GM13976 (cell line): ENCODE results near the gene SLC25A51.

Source experiments
- DNase-seq: peaks from one replicate; pipeline ENCODE4 v3.0.0; 2012; ENCODE audit warnings: low spot score
- CTCF ChIP-seq: IDR thresholded peaks from 2 replicates; pipeline ENCODE4 v1.5.1; 2012; ENCODE audit warnings: borderline replicate concordance, mild to moderate bottlenecking; ENCODE audit not compliant: insufficient read depth; ENCODE audit errors: extremely low read depth, missing control alignments, control extremely low read depth
- in situ Hi-C: fragments of 300-500 bp; cut with MboI; formaldehyde crosslinking; loops from one replicate; pipeline ENCODE4 v1.12.0; 2022; ENCODE audit warnings: low sequenced_read_pairs, mixed read lengths, inconsistent platforms; ENCODE audit not compliant: unreplicated experiment

SLC25A51 gene

DNA sequence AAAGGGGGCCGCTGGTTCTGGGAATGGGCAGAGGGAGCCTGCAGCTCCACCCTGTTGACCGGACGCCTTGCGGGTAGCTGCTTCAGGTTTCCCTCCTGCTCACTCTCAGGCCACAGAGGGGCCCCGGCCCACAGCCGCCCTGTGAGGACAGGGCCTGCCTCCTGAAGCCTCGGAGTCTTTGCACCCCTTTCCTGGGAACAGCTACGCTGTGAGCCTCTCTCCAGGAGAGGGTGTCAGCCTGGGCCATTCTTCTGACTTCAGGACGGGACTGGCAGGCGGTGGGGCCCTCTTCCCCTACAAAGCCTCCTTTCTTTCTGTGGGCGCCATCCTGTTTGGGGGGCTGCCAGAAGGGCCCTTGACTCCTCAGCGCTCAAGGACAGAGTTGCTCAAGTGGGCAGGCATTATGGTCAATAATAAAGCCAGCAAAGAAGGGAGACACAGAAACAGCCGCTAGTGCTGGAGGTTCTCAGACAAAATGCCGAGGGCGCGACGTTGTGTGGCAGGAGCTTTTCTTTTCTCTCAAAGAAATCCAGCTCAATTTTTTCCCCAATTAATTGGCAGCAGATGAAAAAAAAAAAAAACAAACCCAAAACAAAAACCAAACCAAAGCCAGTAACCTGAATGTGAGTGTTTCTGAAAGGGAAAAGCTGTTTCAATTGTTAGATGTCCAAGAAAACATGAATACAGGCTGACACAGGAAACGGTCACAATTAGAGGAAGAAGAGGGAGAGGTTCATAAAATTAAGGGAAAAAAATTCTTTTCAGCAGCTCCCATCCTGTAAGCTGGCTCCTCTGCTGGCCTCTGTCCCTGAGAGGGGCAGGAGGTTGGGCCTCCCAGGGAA is 12.8 kb upstream of the SLC25A51 start:
- no peak for TF ChIP-seq CTCF
- no peak for DNase-seq
- in situ Hi-C loops: loop anchor here (10.0 kb wide), 1 partner anchor 248 kb away; no protein-coding TSS in a partner anchor

GRCh38 chr9:37915911-37916470 is 12.1 kb upstream of the SLC25A51 start:
- in situ Hi-C loops: loop anchor here (10.0 kb wide), 1 partner anchor 249 kb away; no protein-coding TSS in a partner anchor
- DNase-seq: no peak
- no peak for TF ChIP-seq CTCF

DNA sequence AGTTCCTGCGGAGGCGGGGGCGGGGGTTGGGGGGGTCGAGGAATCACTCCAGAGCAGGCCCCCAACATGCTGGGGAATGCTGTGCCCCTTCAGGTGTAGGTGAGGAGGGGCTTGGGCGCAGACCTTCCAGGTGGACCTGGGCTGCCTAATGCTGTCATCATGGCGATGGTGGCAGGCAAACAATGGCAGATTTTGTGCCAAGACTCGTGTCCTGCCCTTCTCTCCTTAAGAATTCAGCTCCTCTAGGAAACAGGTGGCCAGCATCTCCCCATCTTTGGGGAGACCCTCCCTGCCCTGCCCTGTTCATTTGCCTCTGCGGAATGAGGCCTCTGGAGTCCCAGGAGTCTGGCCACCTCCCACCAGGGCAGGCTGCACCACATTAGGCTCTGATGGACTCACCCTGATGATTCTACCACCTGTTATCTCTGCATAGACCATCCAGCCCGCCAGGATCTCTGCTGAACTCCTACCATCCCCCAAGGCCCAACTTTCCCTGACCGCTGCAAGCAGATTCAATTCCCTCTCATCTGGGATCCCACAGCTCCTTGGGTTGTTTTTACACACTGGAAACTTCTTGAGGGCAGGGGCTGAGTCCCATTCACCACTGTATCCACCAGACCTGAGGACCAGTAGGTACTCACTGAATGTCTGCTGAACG is 10.9 kb upstream of the SLC25A51 start:
- no peak for TF ChIP-seq CTCF
- in situ Hi-C loops: loop anchor here (5.0 to 10.0 kb wide), 2 partner anchors 157 to 250 kb away; no protein-coding TSS in a partner anchor
- no peak for DNase-seq

GRCh38 chr9:37914154-37914551 is 10.2 kb upstream of the SLC25A51 start:
- DNase-seq: no peak
- no peak for TF ChIP-seq CTCF
- in situ Hi-C loops: loop anchor here (5.0 to 10.0 kb wide), 2 partner anchors 158 to 251 kb away; no protein-coding TSS in a partner anchor

GRCh38 chr9:37913480-37914153 is 9.7 kb upstream of the SLC25A51 start:
- DNase-seq: peak; percentile 86
- in situ Hi-C loops: loop anchor here (5.0 to 10.0 kb wide), 2 partner anchors 159 to 251 kb away; no protein-coding TSS in a partner anchor
- peak; percentile 93 for TF ChIP-seq CTCF

GRCh38 chr9:37911271-37911681 is 7.3 kb upstream of the SLC25A51 start:
- no peak for DNase-seq
- no peak for TF ChIP-seq CTCF
- in situ Hi-C loops: loop anchor here (5.0 to 10.0 kb wide), 2 partner anchors 161 to 254 kb away; no protein-coding TSS in a partner anchor
